Measurements from ENCODE around the gene DOCK8.

The DOCK8 gene

GRCh38 chr9:511861-512260, 297.2 kb downstream of the DOCK8 start:
- FAIRE-seq, result no peak

- FAIRE-seq, result no peak
Measured at GRCh38 chr9:512555-513272, 298.0 kb downstream of the DOCK8 start.

Measured in A204.1 (cell line).